AG04450 (cell line): ENCODE data around the gene NCCRP1. TPM values are rescaled to one million over a fixed set of nuclear protein-coding genes. Genes with fewer than 3 reads are reported as not detected.

Experiments used
- CTCF ChIA-PET: fragments of 300-600, 350-600 bp; formaldehyde crosslinking; extraction: SDS; loops from one replicate; lab custom pipeline; 2022; ENCODE audit warnings: antibody characterized with exemption, inconsistent platforms; lab: Charles Lee
- POLR2A ChIA-PET: fragments of 350-600 bp; formaldehyde crosslinking; extraction: SDS; loops from one replicate; lab custom pipeline; 2021; ENCODE audit warnings: antibody characterized with exemption, inconsistent platforms; lab: Yijun Ruan, JAX
- DNase-seq: peaks from one replicate; pipeline ENCODE4 v3.0.0-alpha.2; 2011; ENCODE audit warnings: low read depth, low spot score
- H3K27ac ChIP-seq: one replicate; pipeline ENCODE4 v1.5.1; 2012; ENCODE audit warnings: low read depth, low read length, control low read depth
- H3K27me3 ChIP-seq: one replicate; pipeline ENCODE4 v1.6.0; 2012; ENCODE audit warnings: low read length; ENCODE audit not compliant: control insufficient read depth, insufficient read depth
- H3K4me3 ChIP-seq: 2 replicates; pipeline ENCODE4 v1.5.1; 2011; ENCODE audit warnings: mild to moderate bottlenecking, low read depth, low read length, control low read depth
- H3K9me3 ChIP-seq: 2 replicates; pipeline ENCODE4 v1.5.1; 2012; ENCODE audit warnings: low read length; ENCODE audit not compliant: control insufficient read depth, insufficient read depth
- CTCF ChIP-seq: IDR thresholded peaks from 2 replicates; pipeline ENCODE4 v1.5.1; 2011; ENCODE audit warnings: low read depth, low read length, control low read depth, inconsistent platforms
- polyA plus RNA-seq: library from polyadenylated mRNA; depleted of rRNA; stranded (reverse); fragments of >200 nt; gene quantifications from 2 replicates; pipeline ENCODE4 v1.2.3, GENCODE V29; 2011

NCCRP1 gene
- polyA plus RNA-seq, 1 experiment, result not detected

- CTCF ChIA-PET, result no interaction called here
- Histone ChIP-seq H3K27me3 (no peaks in the 10 kb centered on the region), H3K4me3 (no peak overlapping the region), H3K9me3 (no peaks in the 10 kb centered on the region), H3K27ac (no peak overlapping the region)
- POLR2A ChIA-PET, result no interaction called here
- TF ChIP-seq CTCF, result no peak
- DNase-seq, result no peak
These were observed 18.3 kb upstream of the NCCRP1 start for GRCh38 chr19:39178296-39179006.

- ChIA-PET CTCF (interaction anchor here (1.0 kb wide), 1 partner anchor 9 kb away, joined by 3 read pairs; no protein-coding TSS in a partner anchor), POLR2A (no interaction called here)
- Histone ChIP-seq H3K27ac (no peak overlapping the region), H3K4me3 (no peak overlapping the region), H3K27me3 (no peaks in the 10 kb centered on the region), H3K9me3 (no peaks in the 10 kb centered on the region)
- DNase-seq, result no peak
- TF ChIP-seq CTCF, result no peak
These were observed 17.0 kb upstream of the NCCRP1 start for GRCh38 chr19:39179754-39180153.

- POLR2A ChIA-PET, result no interaction called here
- TF ChIP-seq CTCF, result no peak
- H3K27me3 ChIP-seq, result no peaks in the 10 kb centered on the region
- no peak overlapping the region for H3K4me3 ChIP-seq
- H3K9me3 ChIP-seq, result no peaks in the 10 kb centered on the region
- CTCF ChIA-PET, result interaction anchor here (1.0 kb wide), 1 partner anchor 8 kb away, joined by 3 read pairs; no protein-coding TSS in a partner anchor
- peak overlapping the region; percentile 11 for H3K27ac ChIP-seq
- DNase-seq, result no peak
These were observed 16.0 kb upstream of the NCCRP1 start for GRCh38 chr19:39180749-39181148.

GRCh38 chr19:39181500-39182173, 15.1 kb upstream of the NCCRP1 start:
- Histone ChIP-seq H3K27ac (no peak overlapping the region), H3K27me3 (no peaks in the 10 kb centered on the region), H3K9me3 (no peaks in the 10 kb centered on the region), H3K4me3 (no peak overlapping the region)
- ChIA-PET CTCF (no interaction called here), POLR2A (no interaction called here)
- no peak for DNase-seq
- no peak for TF ChIP-seq CTCF

- H3K27me3 ChIP-seq, result no peaks in the 10 kb centered on the region
- H3K27ac ChIP-seq, result no peak overlapping the region
- ChIA-PET CTCF (no interaction called here), POLR2A (no interaction called here)
- no peak overlapping the region for H3K4me3 ChIP-seq
- DNase-seq, result no peak
- H3K9me3 ChIP-seq, result no peaks in the 10 kb centered on the region
- no peak for TF ChIP-seq CTCF
These were observed 14.6 kb upstream of the NCCRP1 start for GRCh38 chr19:39182174-39182505.
